ENCODE results near the gene THSD8.

THSD8 gene
- total RNA-seq, result 0 to 0.87 (median 0) reads per million in 3 donors

GRCh38 chr19:12801466-12802266 lies at the start of gene THSD8, which contains the start of gene PRDX2:
Gene THSD8, plus strand, starts transcription at chr19:12802069. Its CDS starts 3 bp downstream, at chr19:12802072.
Gene PRDX2, minus strand, starts transcription at chr19:12801800. Its CDS starts 539 bp downstream, at chr19:12801261.
- H3K36me3 ChIP-seq (ENCODE audit: control insufficient read depth, insufficient read depth, low read length), result peaks cover 6% of the 10 kb centered on the region
- no peaks in the 10 kb centered on the region for H3K27me3 ChIP-seq (replicated peaks; ENCODE audit: control insufficient read depth, insufficient read depth, low read length, poor library complexity, severe bottlenecking)
- H3K4me3 ChIP-seq (ENCODE audit: insufficient read depth, low read depth, low read length, poor library complexity, severe bottlenecking), result peak within 1 kb of the TSS; percentile 80
- H3K27ac ChIP-seq (ENCODE audit: insufficient read depth, low read length, poor library complexity, severe bottlenecking), result peak within 1 kb of the TSS; percentile 60
- H3K9me3 ChIP-seq (ENCODE audit: control insufficient read depth, low read length), result no peaks in the 10 kb centered on the region
- peak; percentile 46 to 59 (median 50) for DNase-seq
- peaks cover 34% of the 10 kb centered on the region for H3K4me1 ChIP-seq (ENCODE audit: control insufficient read depth, insufficient read depth, low read length, poor library complexity, severe bottlenecking)

- H3K4me3 ChIP-seq (ENCODE audit: insufficient read depth, low read depth, low read length, poor library complexity, severe bottlenecking), result no peak overlapping the region
- peaks cover 4% of the 10 kb centered on the region for H3K27me3 ChIP-seq (replicated peaks; ENCODE audit: control insufficient read depth, insufficient read depth, low read length, poor library complexity, severe bottlenecking)
- DNase-seq, result no peak
- no peaks in the 10 kb centered on the region for H3K36me3 ChIP-seq (ENCODE audit: control insufficient read depth, insufficient read depth, low read length)
- H3K27ac ChIP-seq (ENCODE audit: insufficient read depth, low read length, poor library complexity, severe bottlenecking), result no peak overlapping the region
- H3K9me3 ChIP-seq (ENCODE audit: control insufficient read depth, low read length), result no peaks in the 10 kb centered on the region
- H3K4me1 ChIP-seq (ENCODE audit: control insufficient read depth, insufficient read depth, low read length, poor library complexity, severe bottlenecking), result peaks cover 5% of the 10 kb centered on the region
These were observed 47.2 kb upstream of the THSD8 start for GRCh38 chr19:12754465-12755196.

GRCh38 chr19:12756150-12756883 lies 45.6 kb upstream of the THSD8 start:
- H3K36me3 ChIP-seq (ENCODE audit: control insufficient read depth, insufficient read depth, low read length), result no peaks in the 10 kb centered on the region
- no peaks in the 10 kb centered on the region for H3K9me3 ChIP-seq (ENCODE audit: control insufficient read depth, low read length)
- H3K27me3 ChIP-seq (replicated peaks; ENCODE audit: control insufficient read depth, insufficient read depth, low read length, poor library complexity, severe bottlenecking), result peaks cover 4% of the 10 kb centered on the region
- DNase-seq, result no peak
- H3K27ac ChIP-seq (ENCODE audit: insufficient read depth, low read length, poor library complexity, severe bottlenecking), result no peak overlapping the region
- H3K4me1 ChIP-seq (ENCODE audit: control insufficient read depth, insufficient read depth, low read length, poor library complexity, severe bottlenecking), result peaks cover 5% of the 10 kb centered on the region
- H3K4me3 ChIP-seq (ENCODE audit: insufficient read depth, low read depth, low read length, poor library complexity, severe bottlenecking), result no peak overlapping the region

GRCh38 chr19:12757544-12758274 lies 44.2 kb upstream of the THSD8 start:
- peaks cover 4% of the 10 kb centered on the region for H3K27me3 ChIP-seq (replicated peaks; ENCODE audit: control insufficient read depth, insufficient read depth, low read length, poor library complexity, severe bottlenecking)
- peak; percentile 34 to 47 (median 34) for DNase-seq
- H3K36me3 ChIP-seq (ENCODE audit: control insufficient read depth, insufficient read depth, low read length), result no peaks in the 10 kb centered on the region
- peaks cover 5% of the 10 kb centered on the region for H3K4me1 ChIP-seq (ENCODE audit: control insufficient read depth, insufficient read depth, low read length, poor library complexity, severe bottlenecking)
- no peak overlapping the region for H3K27ac ChIP-seq (ENCODE audit: insufficient read depth, low read length, poor library complexity, severe bottlenecking)
- H3K9me3 ChIP-seq (ENCODE audit: control insufficient read depth, low read length), result no peaks in the 10 kb centered on the region
- peak overlapping the region; percentile 11 for H3K4me3 ChIP-seq (ENCODE audit: insufficient read depth, low read depth, low read length, poor library complexity, severe bottlenecking)

GRCh38 chr19:12759686-12760085 lies 42.2 kb upstream of the THSD8 start:
- H3K4me3 ChIP-seq (ENCODE audit: insufficient read depth, low read depth, low read length, poor library complexity, severe bottlenecking), result no peak overlapping the region
- no peak overlapping the region for H3K27ac ChIP-seq (ENCODE audit: insufficient read depth, low read length, poor library complexity, severe bottlenecking)
- peaks cover 5% of the 10 kb centered on the region for H3K4me1 ChIP-seq (ENCODE audit: control insufficient read depth, insufficient read depth, low read length, poor library complexity, severe bottlenecking)
- H3K36me3 ChIP-seq (ENCODE audit: control insufficient read depth, insufficient read depth, low read length), result no peaks in the 10 kb centered on the region
- DNase-seq, result no peak
- H3K27me3 ChIP-seq (replicated peaks; ENCODE audit: control insufficient read depth, insufficient read depth, low read length, poor library complexity, severe bottlenecking), result no peaks in the 10 kb centered on the region
- no peaks in the 10 kb centered on the region for H3K9me3 ChIP-seq (ENCODE audit: control insufficient read depth, low read length)

- no peaks in the 10 kb centered on the region for H3K4me1 ChIP-seq (ENCODE audit: control insufficient read depth, insufficient read depth, low read length, poor library complexity, severe bottlenecking)
- H3K27ac ChIP-seq (ENCODE audit: insufficient read depth, low read length, poor library complexity, severe bottlenecking), result no peak overlapping the region
- H3K36me3 ChIP-seq (ENCODE audit: control insufficient read depth, insufficient read depth, low read length), result no peaks in the 10 kb centered on the region
- H3K4me3 ChIP-seq (ENCODE audit: insufficient read depth, low read depth, low read length, poor library complexity, severe bottlenecking), result no peak overlapping the region
- DNase-seq, result no peak
- no peaks in the 10 kb centered on the region for H3K27me3 ChIP-seq (replicated peaks; ENCODE audit: control insufficient read depth, insufficient read depth, low read length, poor library complexity, severe bottlenecking)
- no peaks in the 10 kb centered on the region for H3K9me3 ChIP-seq (ENCODE audit: control insufficient read depth, low read length)
These were observed 38.8 kb upstream of the THSD8 start for GRCh38 chr19:12763100-12763499.

GRCh38 chr19:12764698-12765097 lies 37.2 kb upstream of the THSD8 start:
- Histone ChIP-seq H3K36me3 (ENCODE audit: control insufficient read depth, insufficient read depth, low read length) (no peaks in the 10 kb centered on the region), H3K4me3 (ENCODE audit: insufficient read depth, low read depth, low read length, poor library complexity, severe bottlenecking) (no peak overlapping the region), H3K27me3 (replicated peaks; ENCODE audit: control insufficient read depth, insufficient read depth, low read length, poor library complexity, severe bottlenecking) (no peaks in the 10 kb centered on the region), H3K9me3 (ENCODE audit: control insufficient read depth, low read length) (no peaks in the 10 kb centered on the region), H3K4me1 (ENCODE audit: control insufficient read depth, insufficient read depth, low read length, poor library complexity, severe bottlenecking) (peaks cover 3% of the 10 kb centered on the region), H3K27ac (ENCODE audit: insufficient read depth, low read length, poor library complexity, severe bottlenecking) (no peak overlapping the region)
- DNase-seq, result no peak

- H3K27me3 ChIP-seq (replicated peaks; ENCODE audit: control insufficient read depth, insufficient read depth, low read length, poor library complexity, severe bottlenecking), result no peaks in the 10 kb centered on the region
- DNase-seq, result peak in 2 of 3 donors; percentile 69 to 77
- H3K36me3 ChIP-seq (ENCODE audit: control insufficient read depth, insufficient read depth, low read length), result no peaks in the 10 kb centered on the region
- peaks cover 7% of the 10 kb centered on the region for H3K4me1 ChIP-seq (ENCODE audit: control insufficient read depth, insufficient read depth, low read length, poor library complexity, severe bottlenecking)
- no peak overlapping the region for H3K27ac ChIP-seq (ENCODE audit: insufficient read depth, low read length, poor library complexity, severe bottlenecking)
- no peak overlapping the region for H3K4me3 ChIP-seq (ENCODE audit: insufficient read depth, low read depth, low read length, poor library complexity, severe bottlenecking)
- H3K9me3 ChIP-seq (ENCODE audit: control insufficient read depth, low read length), result no peaks in the 10 kb centered on the region
These were observed 35.8 kb upstream of the THSD8 start for GRCh38 chr19:12766051-12766521.

GRCh38 chr19:12767150-12767549 lies 34.7 kb upstream of the THSD8 start:
- H3K9me3 ChIP-seq (ENCODE audit: control insufficient read depth, low read length), result no peaks in the 10 kb centered on the region
- no peak for DNase-seq
- H3K36me3 ChIP-seq (ENCODE audit: control insufficient read depth, insufficient read depth, low read length), result no peaks in the 10 kb centered on the region
- peaks cover 7% of the 10 kb centered on the region for H3K4me1 ChIP-seq (ENCODE audit: control insufficient read depth, insufficient read depth, low read length, poor library complexity, severe bottlenecking)
- H3K4me3 ChIP-seq (ENCODE audit: insufficient read depth, low read depth, low read length, poor library complexity, severe bottlenecking), result no peak overlapping the region
- no peaks in the 10 kb centered on the region for H3K27me3 ChIP-seq (replicated peaks; ENCODE audit: control insufficient read depth, insufficient read depth, low read length, poor library complexity, severe bottlenecking)
- H3K27ac ChIP-seq (ENCODE audit: insufficient read depth, low read length, poor library complexity, severe bottlenecking), result no peak overlapping the region

Data from effector memory CD4-positive, alpha-beta T cell (primary cell).